PC-9 (cell line): ENCODE results near the gene NMRK2. TPM values are rescaled to one million over a fixed set of nuclear protein-coding genes. Genes with fewer than 3 reads are reported as not detected.
"Not testable (repeated sequence)": the region's sequence is repeated elsewhere in the genome, so short reads cannot be mapped to it uniquely, and the experiment has no call there.

Source experiments
- Bru-seq: library from RNA; stranded (reverse); fragments of 400-500 nt; gene quantifications from one replicate; lab custom pipeline; 2021; lab: Mats Ljungman, UMichigan
- BruChase-seq, 2 experiments: library from RNA; stranded (reverse); fragments of 400-500 nt; gene quantifications; one replicate each; lab custom pipeline; 2021; lab: Mats Ljungman, UMichigan
- BruUV-seq: library from RNA; stranded (reverse); fragments of 400-500 nt; replicated peaks from 2 replicates; lab custom pipeline; 2021; lab: Mats Ljungman, UMichigan
- CTCF ChIA-PET: fragments of 300-600 bp; sonication (Branson Sonifier 250); formaldehyde crosslinking; loops from one replicate; lab custom pipeline; 2022; ENCODE audit warnings: antibody characterized with exemption; lab: Charles Lee
- POLR2A ChIA-PET: fragments of 300-600 bp; sonication (Branson Sonifier 250); formaldehyde crosslinking; loops from one replicate; lab custom pipeline; 2022; ENCODE audit warnings: antibody characterized with exemption; ENCODE audit not compliant: unreplicated experiment; lab: Charles Lee
- DNase-seq, 2 experiments: peaks; one replicate each; pipeline versions ENCODE4 v3.0.0 to v3.0.0-alpha.2; 2015 to 2022; ENCODE audit warnings: mixed read lengths in 1 of 2
- H2AFZ ChIP-seq: fragments of 200-600 bp; sonication (generic); 2 replicates; pipeline ENCODE4 v1.8.1; 2017; ENCODE audit warnings: antibody characterized with exemption
- H3F3A ChIP-seq: fragments of 200-600 bp; sonication (generic); 2 replicates; pipeline ENCODE4 v1.8.1; 2017; ENCODE audit warnings: antibody characterized with exemption, mild to moderate bottlenecking, low read depth; ENCODE audit not compliant: insufficient read depth
- H3K27ac ChIP-seq: fragments of 200-600 bp; sonication (generic); 2 replicates; pipeline ENCODE4 v1.6.1; 2016; ENCODE audit warnings: mixed run types
- H3K27me3 ChIP-seq: fragments of 200-600 bp; sonication (generic); 2 replicates; pipeline ENCODE4 v1.6.1; 2016; ENCODE audit warnings: low read depth, mixed run types; ENCODE audit not compliant: insufficient read depth
- H3K36me3 ChIP-seq: fragments of 200-600 bp; sonication (generic); 2 replicates; pipeline ENCODE4 v1.6.1; 2016; ENCODE audit warnings: low read depth, mixed run types
- H3K4me1 ChIP-seq: fragments of 200-600 bp; sonication (generic); replicated peaks from 2 replicates; pipeline ENCODE4 v1.6.1; 2016; ENCODE audit warnings: mixed run types; ENCODE audit not compliant: insufficient read depth
- H3K4me2 ChIP-seq: fragments of 200-600 bp; sonication (generic); 2 replicates; pipeline ENCODE4 v1.6.1; 2017; ENCODE audit warnings: mixed run types
- H3K4me3 ChIP-seq: fragments of 200-600 bp; sonication (generic); 2 replicates; pipeline ENCODE4 v1.6.1; 2016; ENCODE audit warnings: mixed run types
- H3K79me2 ChIP-seq: fragments of 200-600 bp; sonication (generic); 2 replicates; pipeline ENCODE4 v1.6.1; 2017; ENCODE audit warnings: low read depth, mixed run types
- H3K9me2 ChIP-seq: fragments of 200-600 bp; sonication (generic); 2 replicates; pipeline ENCODE4 v1.8.1; 2017; ENCODE audit warnings: mild to moderate bottlenecking; ENCODE audit not compliant: insufficient read depth
- H3K9me3 ChIP-seq: fragments of 200-600 bp; sonication (generic); 2 replicates; pipeline ENCODE4 v1.8.1; 2016; ENCODE audit warnings: low read depth; ENCODE audit not compliant: insufficient read depth
- H4K20me1 ChIP-seq: fragments of 200-600 bp; sonication (generic); 2 replicates; pipeline ENCODE4 v1.8.1; 2017; ENCODE audit not compliant: insufficient read depth
- CTCF ChIP-seq: fragments of 200-600 bp; sonication (generic); conservative IDR thresholded peaks from 2 replicates; pipeline ENCODE4 v1.6.1; 2017; ENCODE audit warnings: mixed run types, antibody characterized with exemption, mild to moderate bottlenecking, moderate library complexity
- EZH2 ChIP-seq: fragments of 200-600 bp; sonication (generic); IDR thresholded peaks from 2 replicates; pipeline ENCODE4 v1.8.0; 2017; ENCODE audit warnings: antibody characterized with exemption, low read depth
- intact Hi-C: fragments of 100-400 bp; cut with micrococcal nuclease; formaldehyde crosslinking; loops from one replicate; pipeline ENCODE4 v1.10.0; 2022; ENCODE audit not compliant: unreplicated experiment
- long read RNA-seq: library from polyadenylated mRNA; stranded (forward); transcript quantifications from one replicate; pipeline ENCODE4 v2.0.0, GENCODE V29; 2022
- total RNA-seq: library from RNA; stranded (reverse); gene quantifications from 2 replicates; pipeline ENCODE4 v1.2.3, GENCODE V29; 2021

NMRK2 gene
- total RNA-seq (not detected in 2 replicates), Bru-seq, nascent RNA (not detected), BruChase-seq, experiment 1, labeled RNA remaining after a 2-hour chase (not detected), BruChase-seq, experiment 2, labeled RNA remaining after a 6-hour chase (not detected)
- long read RNA-seq: 0 reads

GRCh38 chr19:3932931-3933810 is at the start of gene NMRK2:
TSS of gene NMRK2 (plus strand) at chr19:3933069. CDS start at chr19:3933672, 603 bp downstream.
- H3F3A ChIP-seq: no peaks in the 10 kb centered on the region
- no peak within 1 kb of the TSS for H3K27ac ChIP-seq
- H3K4me3 ChIP-seq: no peak within 1 kb of the TSS
- TF ChIP-seq CTCF (no peak), EZH2 (no peak)
- CTCF ChIA-PET: interaction anchor here (0.5 kb wide), 1 partner anchor 16 kb away, joined by 3 read pairs; no protein-coding TSS in a partner anchor
- no peaks in the 10 kb centered on the region for H3K27me3 ChIP-seq
- H3K36me3 ChIP-seq: no peaks in the 10 kb centered on the region
- H3K79me2 ChIP-seq: no peaks in the 10 kb centered on the region
- intact Hi-C loops: no loop called here
- no peak within 1 kb of the TSS for H2AFZ ChIP-seq
- BruUV-seq: no TSS peak
- H3K9me3 ChIP-seq: no peaks in the 10 kb centered on the region
- DNase-seq: no peak
- POLR2A ChIA-PET: no interaction called here
- no peaks in the 10 kb centered on the region for H3K9me2 ChIP-seq
- H3K4me1 ChIP-seq: no peaks in the 10 kb centered on the region
- no peaks in the 10 kb centered on the region for H4K20me1 ChIP-seq
- H3K4me2 ChIP-seq: peak within 1 kb of the TSS; percentile 63

GRCh38 chr19:3890591-3890990 is 42.3 kb upstream of the NMRK2 start:
- TF ChIP-seq CTCF (no peak), EZH2 (no peak)
- H2AFZ ChIP-seq: no peak overlapping the region

GRCh38 chr19:3893509-3894179 is 39.2 kb upstream of the NMRK2 start:
- intact Hi-C loops: no loop called here
- H3K4me3 ChIP-seq: no peak overlapping the region
- H2AFZ ChIP-seq: no peak overlapping the region
- peaks cover 19% of the 10 kb centered on the region for H3K27me3 ChIP-seq
- ChIA-PET POLR2A (no interaction called here), CTCF (interaction anchor here (0.6 kb wide), 1 partner anchor 17 kb away, joined by 3 read pairs; no protein-coding TSS in a partner anchor)
- TF ChIP-seq EZH2 (no peak), CTCF (no peak)
- no peak for DNase-seq
- H3K27ac ChIP-seq: no peak overlapping the region
- H3K36me3 ChIP-seq: no peaks in the 10 kb centered on the region
- no peak overlapping the region for H3K4me2 ChIP-seq
- H3K9me2 ChIP-seq: no peaks in the 10 kb centered on the region
- H4K20me1 ChIP-seq: no peaks in the 10 kb centered on the region
- no peaks in the 10 kb centered on the region for H3K4me1 ChIP-seq
- no peaks in the 10 kb centered on the region for H3K79me2 ChIP-seq
- no peaks in the 10 kb centered on the region for H3F3A ChIP-seq
- BruUV-seq: no TSS peak
- H3K9me3 ChIP-seq: no peaks in the 10 kb centered on the region

More at GRCh38 chr19:3890591-3890990, 42.3 kb upstream of the NMRK2 start:
- Histone ChIP-seq H3K79me2 (no peaks in the 10 kb centered on the region), H3F3A (no peaks in the 10 kb centered on the region), H3K9me2 (no peaks in the 10 kb centered on the region), H3K4me3 (no peak overlapping the region), H3K4me2 (no peak overlapping the region), H4K20me1 (no peaks in the 10 kb centered on the region), H3K4me1 (no peaks in the 10 kb centered on the region), H3K36me3 (no peaks in the 10 kb centered on the region), H3K27me3 (peaks cover 14% of the 10 kb centered on the region), H3K27ac (no peak overlapping the region), H3K9me3 (no peaks in the 10 kb centered on the region)
- BruUV-seq: no TSS peak
- intact Hi-C loops: no loop called here
- ChIA-PET CTCF (no interaction called here), POLR2A (no interaction called here)
- no peak for DNase-seq

- H3K79me2 ChIP-seq, H3F3A ChIP-seq, DNase-seq, H2AFZ ChIP-seq, H3K9me2 ChIP-seq, H4K20me1 ChIP-seq, H3K4me2 ChIP-seq, H3K4me1 ChIP-seq, H3K9me3 ChIP-seq, H3K36me3 ChIP-seq, H3K4me3 ChIP-seq, intact Hi-C loops, H3K27ac ChIP-seq, POLR2A ChIA-PET, BruUV-seq: not testable (repeated sequence)
- peaks cover 20% of the 10 kb centered on the region for H3K27me3 ChIP-seq
- CTCF ChIA-PET: interaction anchor here (0.6 kb wide), 1 partner anchor 10 kb away, joined by 19 read pairs; no protein-coding TSS in a partner anchor
These were observed 37.9 kb upstream of the NMRK2 start for GRCh38 chr19:3894959-3895358.
